ENCODE measurements around the gene FAM83E.
A peak's percentile ranks its signal among the peaks of the same experiment; 100 is the strongest.

Gene FAM83E

GRCh38 chr19:48661711-48662090, 46.8 kb upstream of the FAM83E start:
- H3K4me2 ChIP-seq (ENCODE audit: low read depth, low read length, poor library complexity, severe bottlenecking) = no peak overlapping the region
- H4K20me1 ChIP-seq (ENCODE audit: low read depth, low read length) = no peaks in the 10 kb centered on the region
- TF ChIP-seq EZH2phosphoT487 (conservative IDR thresholded peaks at IDR 0.05; ENCODE audit: low read length) (no peak), CTCF (IDR thresholded peaks at IDR 0.05; ENCODE audit: insufficient read depth, low read length, poor library complexity, severe bottlenecking) (no peak)
- H3K79me2 ChIP-seq (ENCODE audit: insufficient read depth, low read length) = no peaks in the 10 kb centered on the region
- H3K9me3 ChIP-seq (ENCODE audit: insufficient read depth, low read length) = no peaks in the 10 kb centered on the region
- H3K9ac ChIP-seq (ENCODE audit: low read length) = no peak overlapping the region
- no peak overlapping the region for H2AFZ ChIP-seq (ENCODE audit: low read depth, low read length, severe bottlenecking)
- no peaks in the 10 kb centered on the region for H3K27me3 ChIP-seq (ENCODE audit: low read length)
- H3K36me3 ChIP-seq (ENCODE audit: low read length) = no peaks in the 10 kb centered on the region
- no peak overlapping the region for H3K27ac ChIP-seq (ENCODE audit: low read depth, low read length)
- H3K4me3 ChIP-seq (ENCODE audit: insufficient read depth, low read length, poor library complexity, severe bottlenecking) = no peak overlapping the region
- H3K9me2 ChIP-seq (replicated peaks; ENCODE audit: insufficient read depth, low read length) = no peaks in the 10 kb centered on the region
- no peaks in the 10 kb centered on the region for H3F3A ChIP-seq (ENCODE audit: insufficient read depth)

- H3K27ac ChIP-seq (ENCODE audit: low read depth, low read length) = peak overlapping the region; percentile 41
- no peaks in the 10 kb centered on the region for H3K79me2 ChIP-seq (ENCODE audit: insufficient read depth, low read length)
- no peaks in the 10 kb centered on the region for H3K9me2 ChIP-seq (replicated peaks; ENCODE audit: insufficient read depth, low read length)
- no peak overlapping the region for H3K4me3 ChIP-seq (ENCODE audit: insufficient read depth, low read length, poor library complexity, severe bottlenecking)
- TF ChIP-seq CTCF (IDR thresholded peaks at IDR 0.05; ENCODE audit: insufficient read depth, low read length, poor library complexity, severe bottlenecking) = no peak
- TF ChIP-seq EZH2phosphoT487 (conservative IDR thresholded peaks at IDR 0.05; ENCODE audit: low read length) = no peak
- no peaks in the 10 kb centered on the region for H3K36me3 ChIP-seq (ENCODE audit: low read length)
- peak overlapping the region; percentile 94 for H2AFZ ChIP-seq (ENCODE audit: low read depth, low read length, severe bottlenecking)
- H3K9ac ChIP-seq (ENCODE audit: low read length) = peak overlapping the region; percentile 4; the same call in 1 of the 2 replicates
- no peaks in the 10 kb centered on the region for H4K20me1 ChIP-seq (ENCODE audit: low read depth, low read length)
- H3K4me2 ChIP-seq (ENCODE audit: low read depth, low read length, poor library complexity, severe bottlenecking) = peak overlapping the region; percentile 45
- no peaks in the 10 kb centered on the region for H3K27me3 ChIP-seq (ENCODE audit: low read length)
- H3K9me3 ChIP-seq (ENCODE audit: insufficient read depth, low read length) = no peaks in the 10 kb centered on the region
- H3F3A ChIP-seq (ENCODE audit: insufficient read depth) = no peaks in the 10 kb centered on the region
These were observed 46.2 kb upstream of the FAM83E start for GRCh38 chr19:48660852-48661710.

GRCh38 chr19:48659768-48660167, 44.9 kb upstream of the FAM83E start:
- Histone ChIP-seq H2AFZ (ENCODE audit: low read depth, low read length, severe bottlenecking) (no peak overlapping the region), H3K9ac (ENCODE audit: low read length) (no peak overlapping the region), H3K4me2 (ENCODE audit: low read depth, low read length, poor library complexity, severe bottlenecking) (no peak overlapping the region), H3K79me2 (ENCODE audit: insufficient read depth, low read length) (no peaks in the 10 kb centered on the region), H3K9me3 (ENCODE audit: insufficient read depth, low read length) (no peaks in the 10 kb centered on the region), H3K36me3 (ENCODE audit: low read length) (no peaks in the 10 kb centered on the region), H3K4me3 (ENCODE audit: insufficient read depth, low read length, poor library complexity, severe bottlenecking) (no peak overlapping the region), H3K27ac (ENCODE audit: low read depth, low read length) (no peak overlapping the region), H3K9me2 (replicated peaks; ENCODE audit: insufficient read depth, low read length) (no peaks in the 10 kb centered on the region), H4K20me1 (ENCODE audit: low read depth, low read length) (no peaks in the 10 kb centered on the region), H3K27me3 (ENCODE audit: low read length) (no peaks in the 10 kb centered on the region), H3F3A (ENCODE audit: insufficient read depth) (no peaks in the 10 kb centered on the region)
- TF ChIP-seq EZH2phosphoT487 (conservative IDR thresholded peaks at IDR 0.05; ENCODE audit: low read length) = no peak
- TF ChIP-seq CTCF (IDR thresholded peaks at IDR 0.05; ENCODE audit: insufficient read depth, low read length, poor library complexity, severe bottlenecking) = no peak
